BLaER1 (cell line): ENCODE measurements around the gene TGM2.

Experiments
- H3K27ac ChIP-seq: shearing (Covaris generic); formaldehyde crosslinking; 2 replicates; pipeline ENCODE4 v1.8.1; 2022
- H3K27me3 ChIP-seq: shearing (Covaris generic); formaldehyde crosslinking; 2 replicates; pipeline ENCODE4 v1.8.1; 2022
- H3K36me3 ChIP-seq: shearing (Covaris generic); formaldehyde crosslinking; 2 replicates; pipeline ENCODE4 v1.8.1; 2022
- H3K4me1 ChIP-seq: shearing (Covaris generic); formaldehyde crosslinking; 2 replicates; pipeline ENCODE4 v1.8.1; 2022
- H3K4me2 ChIP-seq: shearing (Covaris generic); formaldehyde crosslinking; 2 replicates; pipeline ENCODE4 v1.8.1; 2022
- H3K4me3 ChIP-seq: shearing (Covaris generic); formaldehyde crosslinking; 2 replicates; pipeline ENCODE4 v1.8.1; 2022
- H3K9ac ChIP-seq: shearing (Covaris generic); formaldehyde crosslinking; 2 replicates; pipeline ENCODE4 v1.8.1; 2022
- H3K9me3 ChIP-seq: shearing (Covaris generic); formaldehyde crosslinking; 2 replicates; pipeline ENCODE4 v1.8.1; 2022
- H4K20me1 ChIP-seq: shearing (Covaris generic); formaldehyde crosslinking; 2 replicates; pipeline ENCODE4 v1.8.1; 2022
- Cebpa-rat ChIP-seq: shearing (Covaris generic); IDR thresholded peaks from 2 replicates; pipeline ENCODE4 v1.8.1; 2022

The TGM2 gene

GRCh38 chr20:38208523-38208922, 43.5 kb upstream of the TGM2 start:
- no peak for TF ChIP-seq Cebpa-rat
- H3K36me3 ChIP-seq = no peaks in the 10 kb centered on the region
- H3K4me3 ChIP-seq = no peak overlapping the region
- H3K9me3 ChIP-seq = no peaks in the 10 kb centered on the region
- H4K20me1 ChIP-seq = no peaks in the 10 kb centered on the region
- H3K9ac ChIP-seq = no peak overlapping the region
- no peaks in the 10 kb centered on the region for H3K4me1 ChIP-seq
- no peak overlapping the region for H3K27ac ChIP-seq
- H3K4me2 ChIP-seq = no peak overlapping the region
- H3K27me3 ChIP-seq = no peaks in the 10 kb centered on the region

- H3K4me3 ChIP-seq = no peak overlapping the region
- no peaks in the 10 kb centered on the region for H3K9me3 ChIP-seq
- H3K4me2 ChIP-seq = no peak overlapping the region
- no peak for TF ChIP-seq Cebpa-rat
- no peaks in the 10 kb centered on the region for H3K36me3 ChIP-seq
- H3K4me1 ChIP-seq = no peaks in the 10 kb centered on the region
- H4K20me1 ChIP-seq = no peaks in the 10 kb centered on the region
- no peak overlapping the region for H3K27ac ChIP-seq
- no peak overlapping the region for H3K9ac ChIP-seq
- no peaks in the 10 kb centered on the region for H3K27me3 ChIP-seq
These were observed 43.0 kb upstream of the TGM2 start for GRCh38 chr20:38208088-38208487.

- Histone ChIP-seq H3K9me3 (no peaks in the 10 kb centered on the region), H3K9ac (no peak overlapping the region), H3K4me2 (no peak overlapping the region), H3K27me3 (no peaks in the 10 kb centered on the region), H4K20me1 (no peaks in the 10 kb centered on the region), H3K4me3 (no peak overlapping the region), H3K36me3 (no peaks in the 10 kb centered on the region), H3K4me1 (no peaks in the 10 kb centered on the region), H3K27ac (no peak overlapping the region)
- TF ChIP-seq Cebpa-rat = no peak
These were observed 42.6 kb upstream of the TGM2 start for GRCh38 chr20:38207621-38208020.

GRCh38 chr20:38205001-38205400, 39.9 kb upstream of the TGM2 start:
- no peak overlapping the region for H3K4me2 ChIP-seq
- H3K36me3 ChIP-seq = no peaks in the 10 kb centered on the region
- H4K20me1 ChIP-seq = no peaks in the 10 kb centered on the region
- H3K9me3 ChIP-seq = no peaks in the 10 kb centered on the region
- no peak overlapping the region for H3K4me3 ChIP-seq
- H3K9ac ChIP-seq = no peak overlapping the region
- no peaks in the 10 kb centered on the region for H3K4me1 ChIP-seq
- no peak overlapping the region for H3K27ac ChIP-seq
- no peaks in the 10 kb centered on the region for H3K27me3 ChIP-seq
- TF ChIP-seq Cebpa-rat = no peak

GRCh38 chr20:38203981-38204357, 38.9 kb upstream of the TGM2 start:
- Histone ChIP-seq H3K27ac (no peak overlapping the region), H3K4me2 (no peak overlapping the region), H3K9ac (no peak overlapping the region), H3K4me1 (no peaks in the 10 kb centered on the region), H3K36me3 (no peaks in the 10 kb centered on the region), H3K27me3 (no peaks in the 10 kb centered on the region), H4K20me1 (no peaks in the 10 kb centered on the region), H3K4me3 (no peak overlapping the region), H3K9me3 (no peaks in the 10 kb centered on the region)
- TF ChIP-seq Cebpa-rat = no peak

- Histone ChIP-seq H3K4me3 (no peak overlapping the region), H3K9ac (no peak overlapping the region), H4K20me1 (no peaks in the 10 kb centered on the region), H3K27me3 (no peaks in the 10 kb centered on the region), H3K36me3 (no peaks in the 10 kb centered on the region), H3K9me3 (no peaks in the 10 kb centered on the region), H3K4me2 (no peak overlapping the region), H3K27ac (no peak overlapping the region), H3K4me1 (no peaks in the 10 kb centered on the region)
- TF ChIP-seq Cebpa-rat = no peak
These were observed 38.4 kb upstream of the TGM2 start for GRCh38 chr20:38203337-38203980.

GRCh38 chr20:38202982-38203293, 37.9 kb upstream of the TGM2 start:
- Histone ChIP-seq H3K4me1 (peaks cover 3% of the 10 kb centered on the region), H3K4me2 (no peak overlapping the region), H3K9me3 (no peaks in the 10 kb centered on the region)

GRCh38 chr20:38202153-38202981, 37.3 kb upstream of the TGM2 start:
- no peak overlapping the region for H3K9ac ChIP-seq
- no peak overlapping the region for H3K27ac ChIP-seq
- no peak for TF ChIP-seq Cebpa-rat
- no peaks in the 10 kb centered on the region for H3K9me3 ChIP-seq
- no peaks in the 10 kb centered on the region for H3K36me3 ChIP-seq
- no peak overlapping the region for H3K4me2 ChIP-seq
- no peaks in the 10 kb centered on the region for H3K27me3 ChIP-seq
- peaks cover 9% of the 10 kb centered on the region for H3K4me1 ChIP-seq
- no peaks in the 10 kb centered on the region for H4K20me1 ChIP-seq
- H3K4me3 ChIP-seq = no peak overlapping the region

More at GRCh38 chr20:38202982-38203293, 37.9 kb upstream of the TGM2 start:
- H3K9ac ChIP-seq = no peak overlapping the region
- H3K36me3 ChIP-seq = no peaks in the 10 kb centered on the region
- H3K27me3 ChIP-seq = no peaks in the 10 kb centered on the region
- no peak overlapping the region for H3K4me3 ChIP-seq
- H4K20me1 ChIP-seq = no peaks in the 10 kb centered on the region
- no peak overlapping the region for H3K27ac ChIP-seq
- no peak for TF ChIP-seq Cebpa-rat

- Histone ChIP-seq H3K4me3 (no peak overlapping the region), H3K27me3 (no peaks in the 10 kb centered on the region), H3K27ac (no peak overlapping the region), H3K4me1 (peaks cover 18% of the 10 kb centered on the region), H3K9me3 (no peaks in the 10 kb centered on the region), H3K9ac (no peak overlapping the region), H4K20me1 (no peaks in the 10 kb centered on the region), H3K36me3 (no peaks in the 10 kb centered on the region), H3K4me2 (no peak overlapping the region)
- TF ChIP-seq Cebpa-rat = no peak
These were observed 36.3 kb upstream of the TGM2 start for GRCh38 chr20:38201356-38201755.

GRCh38 chr20:38200646-38201045, 35.6 kb upstream of the TGM2 start:
- no peak overlapping the region for H3K4me2 ChIP-seq
- no peaks in the 10 kb centered on the region for H3K36me3 ChIP-seq

More at GRCh38 chr20:38200646-38201045, 35.6 kb upstream of the TGM2 start:
- Histone ChIP-seq H3K9me3 (no peaks in the 10 kb centered on the region), H3K4me3 (no peak overlapping the region), H4K20me1 (no peaks in the 10 kb centered on the region), H3K9ac (no peak overlapping the region), H3K27me3 (no peaks in the 10 kb centered on the region), H3K27ac (no peak overlapping the region), H3K4me1 (peaks cover 22% of the 10 kb centered on the region)
- TF ChIP-seq Cebpa-rat = no peak
